HuH-7.5 (cell line): ENCODE measurements around the gene RIC3.

ENCODE experiments used
- DNase-seq: peaks from one replicate; pipeline ENCODE4 v3.0.0; 2011; ENCODE audit warnings: low spot score

Gene RIC3

GRCh38 chr11:8067567-8067928 lies 101.3 kb downstream of the RIC3 start:
- DNase-seq, result no peak

DNA sequence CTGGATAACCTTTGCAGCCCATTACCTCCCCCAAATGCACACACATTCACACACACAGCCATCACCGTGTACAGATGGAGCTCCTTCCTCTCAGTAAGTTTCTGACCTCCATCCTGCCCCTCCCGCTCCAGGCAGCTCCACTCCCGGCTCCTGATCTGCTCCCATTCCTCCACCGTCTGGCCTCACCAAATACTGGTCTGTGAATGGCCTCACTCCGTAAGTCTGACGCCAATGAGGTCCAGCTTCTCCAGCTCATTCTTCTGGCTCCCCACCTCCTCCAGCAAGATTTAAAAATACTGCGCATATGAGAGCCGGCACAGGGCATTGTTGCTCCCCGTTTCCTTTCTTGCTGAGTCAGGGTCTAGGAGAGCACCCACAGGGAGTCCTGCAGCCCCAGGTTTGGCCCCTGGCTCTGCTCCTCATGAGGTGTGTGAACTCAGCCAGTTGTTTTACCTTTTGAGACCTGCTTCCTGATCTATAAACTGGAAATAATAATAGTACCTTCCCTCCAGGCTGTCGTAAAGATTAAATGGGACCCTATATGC lies 101.8 kb downstream of the RIC3 start:
- DNase-seq, result no peak

DNA sequence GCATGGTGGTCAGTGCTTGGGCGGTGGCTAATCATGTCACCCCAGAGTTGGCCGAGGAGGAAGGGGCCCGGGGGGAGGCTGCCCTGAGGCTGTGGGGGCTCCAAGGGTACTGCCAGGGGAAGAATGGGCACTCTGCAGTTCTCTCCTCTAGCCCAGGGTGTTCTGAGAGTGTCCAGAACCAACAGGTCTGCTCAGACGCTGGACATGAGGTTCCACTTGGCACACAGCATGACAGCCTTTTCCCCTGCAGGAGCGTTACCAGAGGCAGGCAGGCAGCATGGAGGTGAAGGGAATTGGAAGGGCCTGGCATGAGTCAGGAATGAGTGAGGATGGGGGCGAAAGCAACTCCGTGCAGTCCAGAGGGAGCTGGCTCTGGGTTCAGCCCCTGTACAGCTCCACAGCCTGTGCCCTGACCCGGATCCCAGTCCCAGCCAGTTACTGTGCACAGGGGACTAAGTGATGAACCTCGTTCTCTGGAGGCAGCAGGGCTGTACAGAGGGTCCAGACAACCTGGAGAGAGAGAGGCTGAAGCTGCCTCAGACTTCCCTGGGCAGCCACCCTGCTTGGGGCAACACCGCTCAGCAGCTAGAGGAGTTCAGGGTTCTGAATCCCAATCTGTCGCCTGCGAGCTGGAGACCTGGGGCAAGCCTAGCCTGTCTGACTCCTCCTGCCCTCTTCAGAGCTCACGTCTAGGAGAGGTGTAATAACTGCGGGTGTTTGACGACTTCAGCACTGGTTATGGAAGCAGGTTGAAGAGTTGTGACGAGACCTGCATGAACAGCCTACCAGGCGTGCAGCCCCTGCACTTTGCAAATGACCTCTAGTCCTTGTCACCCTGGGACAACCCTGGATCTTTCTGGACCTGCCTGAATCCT lies 102.6 kb downstream of the RIC3 start:
- DNase-seq, result no peak

DNA sequence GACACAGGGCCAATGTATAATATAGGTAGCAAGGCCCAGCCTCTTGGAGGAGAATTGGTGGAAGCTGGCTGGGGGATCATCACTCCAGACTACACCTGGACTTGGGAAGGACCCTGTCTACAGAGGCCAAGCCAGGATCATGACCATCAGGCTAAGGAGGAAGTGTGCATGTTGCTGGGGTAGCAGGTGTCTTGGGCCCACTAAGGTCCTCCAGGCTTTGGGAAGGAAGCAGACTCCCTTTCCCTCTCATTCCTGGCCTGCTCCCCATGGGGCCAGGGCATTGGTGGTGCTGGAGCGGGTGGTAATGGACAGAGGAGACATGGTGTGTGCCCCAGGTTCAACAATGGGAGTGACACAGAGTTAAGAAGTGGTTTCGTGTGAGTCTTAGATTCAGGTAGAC lies 103.8 kb downstream of the RIC3 start:
- DNase-seq, result no peak

DNA sequence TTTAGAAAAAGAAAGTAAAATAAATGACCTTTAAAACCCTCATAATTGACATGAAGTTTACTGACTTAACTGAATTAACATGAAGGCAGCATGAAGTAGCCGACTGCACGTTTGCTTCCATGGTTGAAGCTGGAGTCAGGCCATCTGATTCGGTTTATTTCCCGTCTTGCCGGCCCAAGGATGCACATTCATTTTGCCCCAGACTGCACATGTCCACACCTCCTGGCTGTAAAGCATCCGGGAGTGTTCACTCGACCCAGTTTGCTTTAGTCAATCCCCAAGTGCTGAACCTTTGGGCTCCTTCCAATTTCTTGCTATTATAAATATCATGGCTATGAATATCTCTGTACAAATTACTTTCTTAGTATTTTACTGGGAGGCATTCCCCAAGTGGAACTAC lies 105.5 kb downstream of the RIC3 start:
- DNase-seq, result no peak

GRCh38 chr11:8062781-8063257 lies 106.0 kb downstream of the RIC3 start:
- no peak for DNase-seq

DNA sequence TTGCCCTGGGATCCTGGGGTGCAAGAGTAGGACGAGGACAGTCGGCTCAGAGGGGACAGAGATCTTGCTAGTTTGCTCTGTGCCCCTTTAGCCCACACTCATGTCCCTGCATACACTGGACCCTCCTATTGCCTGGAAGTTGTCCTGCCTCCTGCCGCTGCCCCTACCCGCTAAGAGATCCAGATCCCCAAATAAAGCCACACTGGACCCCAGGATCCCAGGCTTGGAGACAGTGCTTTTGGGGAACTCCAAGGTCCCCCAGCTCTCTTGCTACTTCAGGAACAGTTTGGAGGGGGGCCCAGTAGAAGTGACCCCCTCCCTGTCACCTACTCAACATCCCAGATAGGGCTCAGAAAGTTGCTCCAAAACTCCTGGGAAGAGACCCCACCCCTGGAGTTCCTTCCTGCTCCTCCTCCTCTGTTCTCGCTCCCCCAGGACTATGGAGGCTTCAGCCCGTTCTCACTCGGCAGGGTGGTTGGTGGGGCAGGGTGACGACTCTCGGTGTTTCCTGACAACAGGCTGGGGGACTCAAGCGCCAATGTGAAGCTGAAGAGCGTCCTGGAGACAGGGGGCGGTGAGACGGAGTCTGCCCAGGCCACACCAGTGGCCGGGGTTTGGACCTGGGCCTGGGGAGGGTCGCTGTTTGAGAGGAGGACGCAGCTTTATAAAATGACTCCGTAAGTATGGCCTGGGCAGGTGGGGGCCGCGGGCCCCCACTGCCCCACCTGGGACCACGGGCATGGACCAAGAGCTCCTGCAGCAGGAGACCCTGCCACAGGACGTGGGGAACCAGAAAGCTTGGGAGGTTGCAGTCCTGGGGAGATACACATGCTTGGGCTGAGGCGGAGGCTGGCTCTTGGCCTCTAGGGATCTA lies 107.0 kb downstream of the RIC3 start:
- no peak for DNase-seq

- no peak for DNase-seq
These were observed 107.8 kb downstream of the RIC3 start for GRCh38 chr11:8060801-8061554.

- no peak for DNase-seq
These were observed 108.6 kb downstream of the RIC3 start for GRCh38 chr11:8060146-8060719.

DNA sequence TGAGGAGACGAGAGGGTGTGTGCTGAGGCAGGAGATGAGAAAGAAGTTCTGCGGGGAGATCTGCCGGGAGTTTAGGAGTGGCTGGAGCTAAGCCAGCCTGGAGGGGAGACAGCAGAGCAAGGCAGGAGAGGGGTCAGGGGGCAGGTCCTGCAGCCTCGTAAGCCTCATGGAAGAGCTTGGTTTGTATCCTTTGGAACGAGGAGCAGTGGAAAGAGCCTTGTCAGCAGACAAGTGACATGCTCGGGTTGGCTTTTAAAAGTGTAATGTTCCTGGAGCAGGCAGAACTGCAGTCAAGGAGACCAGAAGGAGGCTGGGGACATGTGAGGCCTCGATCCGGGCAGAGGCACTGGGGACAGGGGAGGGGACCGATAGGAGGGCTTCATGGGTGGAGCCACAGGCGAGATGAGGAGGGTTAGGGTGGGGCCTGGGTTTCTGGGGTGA lies 109.2 kb downstream of the RIC3 start:
- no peak for DNase-seq

DNA sequence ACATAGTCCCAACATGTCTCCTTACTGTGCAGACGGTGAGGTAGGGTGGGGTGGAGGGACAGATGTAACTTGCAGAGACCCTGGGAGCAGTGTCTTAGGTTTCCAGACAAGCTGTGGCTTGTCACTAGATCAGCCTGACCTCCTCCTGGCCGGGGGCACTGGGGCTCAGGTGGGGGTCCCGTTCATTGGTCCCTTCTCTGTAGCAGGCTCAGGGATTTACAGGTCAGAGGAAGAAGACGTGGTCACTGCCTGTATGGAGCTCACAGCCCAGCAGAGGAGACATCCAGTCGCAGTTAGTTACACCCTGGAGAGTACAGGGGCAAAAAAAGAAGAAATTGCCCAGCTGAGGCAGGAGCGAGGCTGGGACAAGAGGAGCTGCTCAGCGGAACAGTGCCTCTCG lies 109.8 kb downstream of the RIC3 start:
- no peak for DNase-seq

- DNase-seq, result no peak
These were observed 110.6 kb downstream of the RIC3 start for GRCh38 chr11:8058216-8058615.

GRCh38 chr11:8056810-8057463 lies 111.9 kb downstream of the RIC3 start:
- DNase-seq, result no peak
